ENCODE measurements around the gene CXCL11.
A peak's percentile ranks its signal among the peaks of the same experiment; 100 is the strongest.
"Not testable (repeated sequence)": the region's sequence is repeated elsewhere in the genome, so short reads cannot be mapped to it uniquely, and the experiment has no call there.

Gene CXCL11

GRCh38 chr4:76055016-76055415 is 19.1 kb upstream of the CXCL11 start:
- Histone ChIP-seq H3K9me3 (ENCODE audit: insufficient read depth, low read length) (no peaks in the 10 kb centered on the region), H3K4me2 (ENCODE audit: low read length) (peak overlapping the region; percentile 77), H4K20me1 (ENCODE audit: insufficient read depth, low read length) (no peaks in the 10 kb centered on the region), H3K27ac (ENCODE audit: low read length) (peak overlapping the region; percentile 95), H2AFZ (ENCODE audit: low read depth, low read length) (no peak overlapping the region), H3K36me3 (replicated peaks; ENCODE audit: low read depth, low read length) (peaks cover 3% of the 10 kb centered on the region), H3K27me3 (ENCODE audit: low read depth, low read length) (no peaks in the 10 kb centered on the region), H3K9ac (ENCODE audit: low read length) (peak overlapping the region; percentile 90), H3K79me2 (ENCODE audit: low read length) (peaks cover 7% of the 10 kb centered on the region; the same call in 1 of the 2 replicates), H3K4me1 (ENCODE audit: low read length) (peaks cover 70% of the 10 kb centered on the region), H3K4me3 (ENCODE audit: low read length) (peak overlapping the region; percentile 43)
- TF ChIP-seq CTCF (IDR thresholded peaks at IDR 0.05; ENCODE audit: low read depth, low read length), result no peak
- no peak for TF ChIP-seq EZH2phosphoT487 (IDR thresholded peaks at IDR 0.05; ENCODE audit: low read depth)

GRCh38 chr4:76053730-76054129 is 17.9 kb upstream of the CXCL11 start:
- H3K27me3 ChIP-seq (ENCODE audit: low read depth, low read length), result no peaks in the 10 kb centered on the region

GRCh38 chr4:76050560-76051050 is 14.7 kb upstream of the CXCL11 start:
- H3K27ac ChIP-seq (ENCODE audit: low read length); H2AFZ ChIP-seq (ENCODE audit: low read depth, low read length); H3K27me3 ChIP-seq (ENCODE audit: low read depth, low read length); H3K9me3 ChIP-seq (ENCODE audit: insufficient read depth, low read length); H3K4me2 ChIP-seq (ENCODE audit: low read length); H3K36me3 ChIP-seq (replicated peaks; ENCODE audit: low read depth, low read length); H3K79me2 ChIP-seq (ENCODE audit: low read length); H3K9ac ChIP-seq (ENCODE audit: low read length); H4K20me1 ChIP-seq (ENCODE audit: insufficient read depth, low read length); H3K4me3 ChIP-seq (ENCODE audit: low read length): not testable (repeated sequence)
- peaks cover 27% of the 10 kb centered on the region for H3K4me1 ChIP-seq (ENCODE audit: low read length)

More at GRCh38 chr4:76053730-76054129, 17.9 kb upstream of the CXCL11 start:
- H3K36me3 ChIP-seq (replicated peaks; ENCODE audit: low read depth, low read length), result peaks cover 3% of the 10 kb centered on the region
- H3K4me3 ChIP-seq (ENCODE audit: low read length), result no peak overlapping the region
- peak overlapping the region; percentile 32; the same call in 1 of the 2 replicates for H3K9ac ChIP-seq (ENCODE audit: low read length)
- peaks cover 57% of the 10 kb centered on the region for H3K4me1 ChIP-seq (ENCODE audit: low read length)
- H3K79me2 ChIP-seq (ENCODE audit: low read length), result peaks cover 7% of the 10 kb centered on the region; the same call in 1 of the 2 replicates
- peak overlapping the region; percentile 95 for H3K27ac ChIP-seq (ENCODE audit: low read length)
- no peaks in the 10 kb centered on the region for H3K9me3 ChIP-seq (ENCODE audit: insufficient read depth, low read length)
- H3K4me2 ChIP-seq (ENCODE audit: low read length), result peak overlapping the region; percentile 24; the same call in 1 of the 2 replicates
- H2AFZ ChIP-seq (ENCODE audit: low read depth, low read length), result no peak overlapping the region
- H4K20me1 ChIP-seq (ENCODE audit: insufficient read depth, low read length), result no peaks in the 10 kb centered on the region
- TF ChIP-seq CTCF (IDR thresholded peaks at IDR 0.05; ENCODE audit: low read depth, low read length) (no peak), EZH2phosphoT487 (IDR thresholded peaks at IDR 0.05; ENCODE audit: low read depth) (no peak)

GRCh38 chr4:76049860-76050416 is 14.1 kb upstream of the CXCL11 start:
- H3K4me2 ChIP-seq (ENCODE audit: low read length); H3K79me2 ChIP-seq (ENCODE audit: low read length); H3K27me3 ChIP-seq (ENCODE audit: low read depth, low read length); H2AFZ ChIP-seq (ENCODE audit: low read depth, low read length); H3K9me3 ChIP-seq (ENCODE audit: insufficient read depth, low read length); H3K4me3 ChIP-seq (ENCODE audit: low read length); H3K36me3 ChIP-seq (replicated peaks; ENCODE audit: low read depth, low read length); H3K9ac ChIP-seq (ENCODE audit: low read length); H4K20me1 ChIP-seq (ENCODE audit: insufficient read depth, low read length); H3K27ac ChIP-seq (ENCODE audit: low read length): not testable (repeated sequence)
- H3K4me1 ChIP-seq (ENCODE audit: low read length), result peaks cover 21% of the 10 kb centered on the region

GRCh38 chr4:76044686-76045085 is 8.8 kb upstream of the CXCL11 start:
- H3K36me3 ChIP-seq (replicated peaks; ENCODE audit: low read depth, low read length); H3K9ac ChIP-seq (ENCODE audit: low read length); H3K27ac ChIP-seq (ENCODE audit: low read length); H2AFZ ChIP-seq (ENCODE audit: low read depth, low read length); H3K9me3 ChIP-seq (ENCODE audit: insufficient read depth, low read length); H3K4me2 ChIP-seq (ENCODE audit: low read length); H3K79me2 ChIP-seq (ENCODE audit: low read length); H4K20me1 ChIP-seq (ENCODE audit: insufficient read depth, low read length); H3K4me3 ChIP-seq (ENCODE audit: low read length); H3K27me3 ChIP-seq (ENCODE audit: low read depth, low read length): not testable (repeated sequence)
- peaks cover 20% of the 10 kb centered on the region for H3K4me1 ChIP-seq (ENCODE audit: low read length)

- peaks cover 20% of the 10 kb centered on the region for H3K4me1 ChIP-seq (ENCODE audit: low read length)
- H3K4me3 ChIP-seq (ENCODE audit: low read length); H4K20me1 ChIP-seq (ENCODE audit: insufficient read depth, low read length); H2AFZ ChIP-seq (ENCODE audit: low read depth, low read length); H3K27ac ChIP-seq (ENCODE audit: low read length); H3K9ac ChIP-seq (ENCODE audit: low read length); H3K79me2 ChIP-seq (ENCODE audit: low read length); H3K36me3 ChIP-seq (replicated peaks; ENCODE audit: low read depth, low read length); H3K9me3 ChIP-seq (ENCODE audit: insufficient read depth, low read length); H3K4me2 ChIP-seq (ENCODE audit: low read length); H3K27me3 ChIP-seq (ENCODE audit: low read depth, low read length): not testable (repeated sequence)
Observed at GRCh38 chr4:76043306-76043705, 7.4 kb upstream of the CXCL11 start.

GRCh38 chr4:76042241-76042998 is 6.5 kb upstream of the CXCL11 start:
- Histone ChIP-seq H3K9ac (ENCODE audit: low read length) (peak overlapping the region; percentile 54), H3K4me2 (ENCODE audit: low read length) (peak overlapping the region; percentile 57), H3K4me1 (ENCODE audit: low read length) (peaks cover 20% of the 10 kb centered on the region), H3K4me3 (ENCODE audit: low read length) (peak overlapping the region; percentile 51), H3K27ac (ENCODE audit: low read length) (peak overlapping the region; percentile 75)
- H3K9me3 ChIP-seq (ENCODE audit: insufficient read depth, low read length); H4K20me1 ChIP-seq (ENCODE audit: insufficient read depth, low read length); H3K27me3 ChIP-seq (ENCODE audit: low read depth, low read length); H3K36me3 ChIP-seq (replicated peaks; ENCODE audit: low read depth, low read length); H3K79me2 ChIP-seq (ENCODE audit: low read length); H2AFZ ChIP-seq (ENCODE audit: low read depth, low read length): not testable (repeated sequence)
